HG02571 (cell line): ENCODE data around the gene GJA4.
"Not testable (repeated sequence)": the region's sequence is repeated elsewhere in the genome, so short reads cannot be mapped to it uniquely, and the experiment has no call there.

Source experiments
- ATAC-seq: cut with Tn5 transposase; IDR thresholded peaks from one replicate; pipeline ENCODE4 v1.9.1; 2021; ENCODE audit warnings: mild to moderate bottlenecking, moderate library complexity; ENCODE audit not compliant: unreplicated experiment

The GJA4 gene

DNA sequence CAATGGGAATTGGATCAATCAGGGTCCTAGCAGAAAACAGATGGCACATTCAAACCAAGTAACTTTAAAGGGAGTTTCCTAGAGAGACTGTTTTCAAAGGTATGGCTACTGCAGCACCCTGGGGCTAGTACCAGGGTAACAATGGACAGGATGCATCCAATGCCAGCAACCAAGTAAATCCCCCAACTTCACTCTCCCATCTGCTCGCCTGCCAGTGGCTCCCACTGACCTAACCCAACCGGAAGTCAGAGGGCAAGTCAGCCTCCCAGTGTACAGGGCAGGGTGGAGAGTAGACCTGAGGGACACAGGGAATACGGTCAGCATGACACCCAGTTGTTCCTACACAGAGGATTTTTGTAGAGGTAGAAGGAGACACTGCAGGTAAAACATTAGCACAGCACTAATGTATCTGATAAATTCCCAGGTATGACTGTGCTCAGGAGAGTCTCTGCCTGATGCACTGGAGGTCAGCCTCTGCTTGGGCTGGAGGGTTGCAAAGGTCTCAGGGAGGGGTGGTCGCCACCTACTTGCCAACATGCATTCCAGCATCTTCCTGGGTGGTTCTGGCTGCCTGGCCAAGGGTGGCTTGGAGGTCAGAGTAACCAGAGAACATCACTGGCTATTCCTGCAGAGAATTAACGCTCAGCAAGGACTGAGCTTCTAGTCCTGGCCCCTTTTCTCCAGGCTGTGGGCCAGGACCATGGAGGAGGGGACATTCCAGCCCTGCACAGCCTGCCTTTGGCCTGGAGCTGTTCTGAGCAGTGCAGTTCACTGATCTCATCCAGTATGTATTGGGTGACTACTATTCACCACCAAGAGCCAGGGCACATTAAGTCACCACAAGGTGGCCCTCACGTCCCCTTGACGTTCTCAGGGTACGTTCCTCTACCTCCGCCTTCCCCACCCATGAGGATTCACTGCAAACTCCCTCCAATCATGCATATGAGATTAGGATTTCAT, 5.1 kb upstream of the GJA4 start:
- ATAC-seq: no peak

DNA sequence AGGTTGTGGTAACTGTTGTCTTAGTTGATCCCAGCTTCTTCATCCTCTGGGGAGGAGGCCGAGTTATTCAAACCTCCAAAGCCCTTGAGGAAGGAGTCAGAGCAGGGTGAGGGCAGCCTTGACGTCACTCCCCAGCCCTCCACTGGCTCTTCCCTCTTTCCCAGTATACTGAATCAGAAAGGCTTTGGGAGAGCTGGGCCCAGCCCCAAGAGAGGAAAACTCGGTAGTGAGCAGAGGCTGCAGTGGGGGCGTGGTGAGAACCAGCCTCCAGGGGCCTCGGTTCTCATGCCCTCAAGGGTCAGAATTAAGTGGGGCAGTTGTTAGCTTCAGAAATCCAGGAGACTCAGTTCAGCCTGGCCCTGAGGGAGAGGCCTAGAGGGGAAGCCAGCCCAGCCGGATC, 1.8 kb upstream of the GJA4 start:
- ATAC-seq: no peak

DNA sequence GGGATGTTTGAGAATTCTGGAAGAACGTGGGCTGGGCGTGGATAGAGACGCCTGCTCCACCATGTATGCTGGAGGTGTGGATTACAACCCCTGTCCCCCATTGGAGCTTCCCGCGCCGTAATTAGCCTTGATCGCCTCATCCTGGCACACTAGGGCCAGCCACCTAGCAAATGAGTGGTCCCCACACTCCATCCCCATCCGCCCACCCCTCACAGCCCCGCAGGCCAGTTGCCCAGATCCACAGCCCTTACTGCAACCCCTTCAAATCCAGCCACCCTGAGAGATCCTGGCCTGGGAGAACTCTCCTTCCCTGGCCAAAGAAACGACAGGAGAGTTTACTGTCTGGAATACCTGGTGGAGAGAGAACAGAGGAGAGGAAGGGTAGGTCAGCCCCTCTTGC, 375 bp upstream of the GJA4 start:
- ATAC-seq: no peak

DNA sequence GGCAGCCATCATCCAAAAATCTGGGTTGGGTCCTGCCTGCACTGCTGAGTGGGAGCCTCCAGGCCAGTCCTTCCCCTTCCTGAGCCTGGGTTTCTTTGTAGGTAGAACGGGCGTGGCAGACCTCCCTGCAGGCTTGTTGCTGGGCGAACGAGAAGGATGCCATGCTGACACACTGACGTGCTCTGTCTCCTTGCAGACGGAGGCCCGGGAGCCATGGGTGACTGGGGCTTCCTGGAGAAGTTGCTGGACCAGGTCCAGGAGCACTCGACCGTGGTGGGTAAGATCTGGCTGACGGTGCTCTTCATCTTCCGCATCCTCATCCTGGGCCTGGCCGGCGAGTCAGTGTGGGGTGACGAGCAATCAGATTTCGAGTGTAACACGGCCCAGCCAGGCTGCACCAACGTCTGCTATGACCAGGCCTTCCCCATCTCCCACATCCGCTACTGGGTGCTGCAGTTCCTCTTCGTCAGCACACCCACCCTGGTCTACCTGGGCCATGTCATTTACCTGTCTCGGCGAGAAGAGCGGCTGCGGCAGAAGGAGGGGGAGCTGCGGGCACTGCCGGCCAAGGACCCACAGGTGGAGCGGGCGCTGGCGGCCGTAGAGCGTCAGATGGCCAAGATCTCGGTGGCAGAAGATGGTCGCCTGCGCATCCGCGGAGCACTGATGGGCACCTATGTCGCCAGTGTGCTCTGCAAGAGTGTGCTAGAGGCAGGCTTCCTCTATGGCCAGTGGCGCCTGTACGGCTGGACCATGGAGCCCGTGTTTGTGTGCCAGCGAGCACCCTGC, 1.4 kb downstream of the GJA4 start:
- no peak for ATAC-seq

DNA sequence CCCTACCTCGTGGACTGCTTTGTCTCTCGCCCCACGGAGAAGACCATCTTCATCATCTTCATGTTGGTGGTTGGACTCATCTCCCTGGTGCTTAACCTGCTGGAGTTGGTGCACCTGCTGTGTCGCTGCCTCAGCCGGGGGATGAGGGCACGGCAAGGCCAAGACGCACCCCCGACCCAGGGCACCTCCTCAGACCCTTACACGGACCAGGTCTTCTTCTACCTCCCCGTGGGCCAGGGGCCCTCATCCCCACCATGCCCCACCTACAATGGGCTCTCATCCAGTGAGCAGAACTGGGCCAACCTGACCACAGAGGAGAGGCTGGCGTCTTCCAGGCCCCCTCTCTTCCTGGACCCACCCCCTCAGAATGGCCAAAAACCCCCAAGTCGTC, 2.0 kb downstream of the GJA4 start:
- ATAC-seq: no peak

DNA sequence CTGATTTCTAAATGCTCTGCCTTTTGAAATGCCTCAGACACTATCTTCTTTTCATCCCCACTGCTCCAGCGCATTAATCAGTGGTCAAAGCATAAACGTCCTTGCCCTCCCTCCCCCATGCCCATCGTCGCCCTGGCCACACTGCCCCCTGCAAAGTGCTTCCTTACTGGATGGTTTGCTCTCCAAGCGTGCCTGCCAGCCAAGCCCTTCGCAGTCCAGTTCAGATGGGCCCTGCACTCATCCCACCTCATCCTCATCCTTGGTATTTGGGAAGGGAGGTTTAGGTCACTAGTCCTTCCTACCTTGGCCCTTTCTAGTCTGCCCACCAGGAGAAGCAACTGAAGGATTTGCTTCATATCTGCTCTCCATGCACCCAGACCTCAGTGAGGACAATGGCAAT, 3.1 kb downstream of the GJA4 start:
- ATAC-seq: no peak

DNA sequence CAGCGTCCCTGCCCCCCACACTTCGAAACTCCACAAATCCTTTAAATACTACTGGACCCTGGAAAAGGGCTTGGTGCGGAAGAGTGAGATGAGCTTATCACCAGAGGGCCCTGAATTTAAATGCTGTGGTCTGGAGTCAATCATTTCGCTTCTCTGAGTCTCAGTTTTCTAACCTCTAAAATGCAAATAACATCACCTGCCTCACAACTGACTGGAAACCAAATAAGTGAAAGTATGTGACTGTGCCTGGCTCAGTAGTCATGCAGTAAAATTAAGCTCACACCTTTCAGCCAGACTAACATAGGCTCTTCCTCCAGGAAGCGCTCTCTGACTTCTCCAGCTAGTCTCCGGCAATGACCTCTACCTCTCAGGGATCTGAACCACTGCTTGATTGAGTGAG, 4.2 kb downstream of the GJA4 start:
- ATAC-seq: no peak

DNA sequence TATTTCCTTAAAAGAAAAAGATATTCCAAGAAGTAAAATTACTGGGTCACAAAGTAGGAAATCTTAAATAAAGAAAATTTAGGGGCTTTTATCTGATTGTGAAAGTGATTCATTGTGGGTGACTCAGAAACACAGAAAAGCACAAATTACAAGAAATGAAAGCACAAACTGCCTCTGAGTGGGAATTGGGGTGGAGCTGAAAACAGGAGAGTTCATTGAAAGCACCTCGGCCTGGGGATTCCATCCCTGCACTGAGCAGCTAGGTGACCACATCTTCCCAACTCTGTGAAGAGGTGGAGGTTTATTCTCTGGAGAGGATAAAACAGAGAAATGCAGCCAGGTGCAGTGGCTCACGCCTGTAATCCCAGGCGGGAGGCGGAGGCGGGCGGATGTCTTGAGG, 7.4 kb downstream of the GJA4 start:
- ATAC-seq: no peak

DNA sequence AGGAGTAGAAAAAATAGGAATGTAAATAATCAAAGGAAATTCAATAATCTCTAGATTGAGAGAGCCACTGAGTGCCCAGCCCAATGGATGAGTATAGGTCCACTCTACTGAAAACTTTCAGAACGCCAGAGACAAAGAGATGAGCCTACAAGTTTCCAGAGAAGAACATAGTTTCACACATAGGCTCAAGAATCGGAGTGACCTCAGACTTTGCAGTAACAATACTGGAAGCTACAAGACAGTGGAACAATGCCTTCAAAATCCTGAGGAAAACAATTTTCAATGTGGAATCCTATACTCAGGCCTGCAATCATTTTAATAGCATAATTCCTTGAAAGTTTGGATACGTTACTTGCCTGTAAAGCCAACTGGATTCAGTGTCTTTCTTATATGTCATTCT, 11.0 kb downstream of the GJA4 start:
- ATAC-seq: no peak

DNA sequence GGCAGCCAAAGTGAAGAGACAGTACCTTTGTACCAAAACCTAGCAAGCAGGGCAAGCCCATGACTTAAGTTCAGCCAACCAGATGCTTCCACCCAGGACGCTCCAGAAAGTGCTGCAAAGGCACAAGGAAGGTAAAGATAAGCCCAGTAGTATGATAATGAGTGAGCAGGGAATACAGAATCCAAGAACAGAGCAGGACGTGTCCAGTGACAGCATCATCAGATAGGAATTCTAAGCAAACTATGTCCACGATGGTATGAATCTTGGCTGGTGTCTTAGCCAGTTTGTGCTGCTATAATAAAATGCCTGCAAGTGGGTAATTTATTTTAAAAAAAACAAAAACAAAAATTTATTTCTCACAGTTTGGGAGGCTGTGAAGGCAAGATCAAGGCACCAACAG, 13.6 kb downstream of the GJA4 start:
- no peak for ATAC-seq

DNA sequence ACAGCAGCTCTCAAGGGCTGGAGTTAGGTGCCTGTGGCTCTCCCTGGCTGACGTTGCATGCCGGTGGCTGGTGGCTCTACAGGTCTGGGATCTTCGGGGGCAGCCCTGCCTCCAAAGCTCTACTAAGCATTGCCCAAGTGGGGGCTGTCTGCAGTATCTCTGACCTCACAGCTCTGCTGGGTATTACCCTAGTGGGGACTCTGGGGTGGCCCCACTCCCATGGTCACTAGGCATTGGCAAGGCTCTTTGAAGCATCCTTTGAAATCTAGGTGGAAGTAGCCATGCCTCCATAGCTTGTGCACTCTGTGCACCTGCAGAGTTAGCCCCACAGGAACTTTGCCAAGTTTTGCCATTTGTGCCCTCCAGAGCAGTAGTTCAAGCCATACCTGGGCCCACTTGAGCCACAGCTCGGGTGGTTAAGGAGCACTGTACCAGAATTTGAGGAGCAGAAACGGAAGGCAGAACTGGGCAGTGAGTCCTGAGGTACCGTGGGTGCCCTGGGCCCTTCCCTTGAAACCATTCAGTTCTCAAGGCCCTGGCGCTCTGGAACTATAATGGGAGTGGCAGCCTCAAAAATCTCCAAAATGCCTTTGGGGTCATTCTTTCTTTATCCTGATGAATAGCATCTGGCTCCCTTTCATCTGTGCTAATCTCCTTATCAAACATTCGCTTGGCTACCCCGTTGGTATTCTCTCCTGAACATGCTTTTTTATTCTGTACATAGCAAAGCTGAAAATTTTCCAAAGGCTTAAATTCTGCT, 15.4 kb downstream of the GJA4 start:
- ATAC-seq: no peak

DNA sequence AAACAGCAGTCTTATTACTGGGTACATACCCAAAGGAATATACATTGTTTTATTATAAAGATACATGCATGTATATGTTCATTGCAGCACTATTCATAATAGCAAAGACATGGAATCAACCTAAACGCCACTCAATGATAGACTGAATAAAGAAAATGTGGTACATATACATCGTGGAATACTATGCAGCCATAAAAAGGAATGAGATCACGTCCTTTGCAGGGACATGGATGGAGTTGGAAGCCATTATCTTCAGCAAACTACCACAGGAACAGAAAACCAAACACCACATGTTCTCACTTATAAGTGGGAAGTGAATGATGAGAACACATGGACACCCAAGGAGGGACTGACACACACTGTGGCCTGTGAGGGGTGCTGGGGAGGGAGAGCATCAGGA, 18.0 kb downstream of the GJA4 start:
- ATAC-seq: not testable (repeated sequence)

DNA sequence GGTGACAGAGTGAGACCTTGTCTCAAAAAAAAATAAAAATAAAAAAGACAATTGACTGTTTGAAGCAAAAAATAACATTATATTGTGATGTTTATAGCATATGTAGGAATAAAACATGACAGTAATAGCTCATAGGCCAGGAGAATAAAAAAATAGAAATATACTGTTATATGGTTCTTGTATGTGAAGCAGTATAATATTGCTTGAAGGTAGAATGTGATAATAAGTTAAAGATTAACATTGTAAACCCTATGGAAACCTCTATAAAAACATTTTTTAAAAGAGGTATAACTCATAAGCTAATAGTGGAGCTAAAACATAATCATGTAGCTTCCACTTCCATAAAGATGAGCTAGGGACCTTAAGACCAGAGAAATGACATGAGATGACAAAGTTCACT, 23.5 kb downstream of the GJA4 start:
- no peak for ATAC-seq

DNA sequence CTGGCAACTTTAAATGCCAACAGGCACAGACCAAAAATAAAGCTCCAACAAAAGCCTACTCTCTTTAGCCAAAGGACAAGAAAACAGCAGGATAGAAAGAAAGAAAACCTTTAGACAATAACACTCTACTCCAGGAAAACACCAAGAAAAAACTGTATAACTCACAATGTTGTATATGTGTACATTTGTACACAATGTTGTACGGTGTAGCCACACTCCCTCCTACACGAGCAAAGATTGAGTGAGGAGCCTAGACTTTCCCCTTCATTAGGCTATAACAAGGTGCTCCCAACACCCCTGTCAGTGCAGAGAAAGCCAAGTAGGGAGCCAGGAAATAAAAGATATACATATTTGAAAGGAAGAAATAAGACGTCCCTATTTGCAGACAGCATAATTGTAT, 24.0 kb downstream of the GJA4 start:
- no peak for ATAC-seq

DNA sequence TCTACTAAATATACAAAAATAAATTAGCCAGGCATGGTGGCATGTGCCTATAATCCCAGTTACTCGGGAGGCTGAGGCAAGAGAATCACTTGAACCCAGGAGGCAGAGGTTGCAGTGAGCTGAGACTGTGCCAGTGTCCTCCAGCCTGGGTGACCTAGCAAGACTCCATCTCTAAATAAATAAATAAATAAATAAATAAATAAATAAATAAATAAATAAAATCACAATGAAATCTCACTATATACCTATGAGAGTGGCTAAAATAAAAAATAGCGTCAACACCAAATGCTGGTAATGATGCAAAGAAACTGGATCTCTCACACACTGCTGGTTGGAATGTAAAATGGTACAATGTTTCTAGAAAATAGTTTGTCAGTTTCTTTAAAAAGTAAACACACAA, 26.1 kb downstream of the GJA4 start:
- not testable (repeated sequence) for ATAC-seq

DNA sequence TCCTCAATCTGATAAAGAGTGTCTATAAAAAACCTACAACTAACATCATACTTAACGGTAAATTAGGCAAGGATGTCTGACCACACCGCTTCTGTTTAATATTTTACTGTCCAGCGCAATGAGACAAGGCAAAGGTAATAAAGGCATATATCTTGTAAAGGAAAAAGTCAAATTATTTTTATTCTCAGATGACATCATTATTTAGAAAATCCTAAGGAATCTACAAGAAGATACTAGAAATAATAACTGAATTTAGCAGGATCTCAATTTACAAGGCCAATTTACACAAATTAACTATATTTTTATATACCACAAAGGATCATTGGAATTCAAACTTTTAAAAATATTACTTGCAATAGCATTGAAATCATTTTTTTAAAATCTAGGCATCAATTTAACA, 29.4 kb downstream of the GJA4 start:
- ATAC-seq: no peak

DNA sequence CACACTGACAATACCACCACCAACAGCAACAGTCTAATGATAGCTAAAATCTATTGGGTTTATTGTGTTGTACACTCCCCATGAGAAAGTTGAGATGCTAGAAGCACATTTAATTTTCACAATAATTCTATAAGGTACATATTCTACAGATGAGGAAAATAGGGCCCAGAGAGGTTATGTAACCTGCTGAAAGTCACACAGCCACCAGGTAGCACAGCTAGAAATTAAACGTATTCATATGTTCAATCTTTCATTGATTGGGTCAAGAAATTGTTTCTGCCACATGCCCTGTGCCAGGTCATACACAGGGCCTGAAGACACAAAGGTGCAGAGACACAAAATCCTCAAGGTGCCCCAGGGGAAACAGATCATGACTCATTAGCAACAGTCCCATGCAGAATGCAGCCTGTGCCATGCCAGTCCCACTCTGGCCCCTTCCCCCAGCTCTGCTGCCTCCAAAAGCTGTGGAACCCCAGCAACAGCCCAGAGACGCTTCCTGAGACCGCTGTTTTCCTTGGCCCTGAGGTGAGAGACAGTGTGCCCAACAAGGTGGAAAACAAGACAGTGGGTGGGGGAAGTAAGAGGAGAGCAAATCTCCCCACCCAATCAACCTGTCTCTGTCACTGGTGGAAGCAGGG, 32.1 kb downstream of the GJA4 start:
- ATAC-seq: no peak

DNA sequence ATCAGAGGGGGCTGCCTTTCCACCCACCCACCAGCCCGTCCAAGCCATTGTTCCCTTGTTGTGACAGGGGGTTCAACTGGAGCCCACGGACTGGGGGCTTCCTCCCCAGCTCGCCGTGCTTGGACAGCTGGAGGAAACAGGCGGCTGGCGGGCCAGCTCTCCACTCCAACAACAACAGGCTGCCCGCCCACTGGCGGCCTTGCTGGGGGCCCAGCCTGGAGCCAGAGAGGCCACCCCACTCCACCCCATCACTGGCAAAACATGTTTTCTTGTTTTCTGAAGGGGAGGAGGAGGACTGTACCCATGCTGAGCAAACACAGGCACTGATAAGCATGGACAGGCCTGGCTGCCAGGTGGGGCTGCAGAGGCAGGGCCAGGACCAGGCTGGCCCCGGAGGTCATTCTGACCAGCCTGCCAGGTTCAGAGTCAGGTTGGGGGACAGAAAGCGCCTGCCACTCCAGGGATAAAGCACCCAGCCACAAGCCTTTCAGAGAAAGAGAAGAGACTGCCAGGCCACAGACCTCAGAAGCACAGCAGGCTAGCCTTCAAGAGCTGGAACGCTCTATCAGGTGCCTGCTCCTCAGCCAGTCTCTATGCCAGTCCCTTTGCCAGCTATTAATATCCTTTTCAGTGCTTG, 32.8 kb downstream of the GJA4 start:
- no peak for ATAC-seq

DNA sequence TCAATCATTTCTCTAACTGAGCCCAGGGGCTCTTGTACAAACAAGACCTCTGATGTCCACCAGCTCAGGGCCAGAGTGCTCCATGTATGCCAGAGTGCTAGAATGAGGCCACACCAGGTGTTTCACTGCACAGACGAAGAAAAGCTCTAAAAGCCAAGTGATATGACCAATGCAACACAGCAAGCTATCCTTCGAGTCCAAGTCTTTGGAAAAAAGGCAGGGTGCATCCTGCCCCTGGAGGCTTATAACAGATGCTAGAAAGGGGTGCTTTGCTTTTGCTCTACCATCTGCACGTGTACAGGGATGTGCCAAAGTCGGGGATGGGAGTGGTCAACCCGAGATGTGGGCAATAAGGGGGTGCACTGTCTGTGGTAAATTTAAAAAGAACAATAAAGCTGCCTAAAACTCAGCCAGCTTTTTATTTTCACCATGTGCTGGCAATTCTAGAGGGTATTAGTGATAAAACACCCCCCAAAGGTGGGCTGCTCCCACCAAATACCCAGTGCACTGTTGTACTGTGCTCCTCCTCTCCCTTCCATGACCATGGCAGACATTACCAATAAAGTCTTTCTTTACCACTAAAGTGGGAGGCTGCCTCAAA, 34.6 kb downstream of the GJA4 start:
- ATAC-seq: no peak

DNA sequence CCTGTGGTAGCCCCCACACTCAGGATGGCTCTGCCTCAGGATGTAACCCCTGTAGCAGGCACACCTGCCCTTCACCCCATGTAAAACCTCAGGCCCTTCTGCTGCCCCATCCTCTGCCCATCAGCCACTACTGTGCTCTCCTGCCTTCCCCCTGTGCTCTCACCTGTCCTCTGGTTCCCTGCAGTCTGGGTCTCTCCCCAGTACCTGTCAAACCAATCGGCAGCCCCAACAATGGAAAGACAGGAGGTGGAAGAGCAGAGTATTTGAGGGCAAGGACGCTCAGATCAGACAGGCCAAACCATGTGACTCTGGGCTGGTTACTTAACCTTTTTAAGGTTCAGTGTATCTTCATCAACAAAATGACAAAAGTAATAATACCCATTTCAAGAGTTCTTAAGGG, 35.8 kb downstream of the GJA4 start:
- no peak for ATAC-seq
